OCI-LY3 (cell line): ENCODE measurements around the gene PITRM1.

Source experiments
- CTCF ChIP-seq: fragments of 200-600, 300-600 bp; sonication (generic); IDR thresholded peaks from 2 replicates; pipeline ENCODE4 v1.5.1; 2014; ENCODE audit warnings: antibody characterized with exemption, low read length, low read depth
- EZH2phosphoT487 ChIP-seq: fragments of 200-600 bp; shearing (Covaris generic); IDR thresholded peaks from 2 replicates; pipeline ENCODE4 v1.6.1; 2018; ENCODE audit warnings: antibody characterized with exemption, mixed run types, low read depth

GRCh38 chr10:3173171-3173878 is 743 bp upstream of the PITRM1 start:
- TF ChIP-seq CTCF (no peak), EZH2phosphoT487 (no peak)
